AG08396 (cell line): ENCODE measurements around the gene HTT.
A peak's percentile ranks its signal among the peaks of the same experiment; 100 is the strongest.
"Not testable (repeated sequence)": the region's sequence is repeated elsewhere in the genome, so short reads cannot be mapped to it uniquely, and the experiment has no call there.

Experiments
- DNase-seq: peaks from one replicate; pipeline ENCODE4 v3.0.0; 2012; ENCODE audit warnings: low spot score, mixed read lengths

Gene HTT

DNA sequence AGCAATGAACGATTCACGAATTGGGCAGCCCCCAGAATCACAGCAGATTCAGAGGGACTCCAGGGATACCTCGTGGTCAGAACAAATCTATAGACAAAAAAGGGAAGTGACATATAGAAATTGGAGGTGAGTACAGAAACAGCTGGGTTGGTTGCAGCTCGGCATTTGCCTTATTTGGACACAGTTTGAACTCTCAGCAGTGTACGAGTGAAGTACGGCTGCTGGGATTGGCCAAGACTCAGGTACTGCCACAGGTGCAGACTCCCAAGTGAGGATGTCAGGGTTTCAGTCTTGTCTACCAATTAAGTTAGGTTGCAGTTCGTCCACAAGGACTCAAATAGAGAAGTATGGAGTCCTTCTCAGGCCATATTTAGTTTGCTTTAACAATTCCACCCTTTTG is 28.3 kb upstream of the HTT start:
- no peak for DNase-seq

DNA sequence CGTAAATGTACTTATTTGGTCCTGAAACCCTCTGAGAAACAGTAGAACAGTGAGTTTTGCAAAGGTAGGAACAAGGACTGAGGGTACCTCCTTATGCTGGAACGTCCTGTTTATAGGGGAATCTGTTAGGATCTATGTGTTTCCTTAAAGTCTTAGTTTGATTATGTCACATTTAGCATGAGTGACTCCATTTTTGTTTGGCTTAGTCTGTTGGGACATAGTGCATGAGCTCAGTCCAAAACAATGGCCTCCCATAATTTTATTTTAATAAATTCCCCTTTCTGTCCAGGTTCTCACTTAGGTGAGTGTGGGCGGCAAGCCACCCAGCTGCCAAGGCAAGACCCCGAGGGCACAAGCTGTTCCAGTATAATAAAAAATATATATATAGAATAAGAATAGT is 27.9 kb upstream of the HTT start:
- DNase-seq = no peak

- no peak for DNase-seq
Observed at GRCh38 chr4:3047464-3048286, 26.8 kb upstream of the HTT start.

GRCh38 chr4:3051141-3051897 is 23.2 kb upstream of the HTT start:
- DNase-seq = not testable (repeated sequence)

- DNase-seq = no peak
Observed at GRCh38 chr4:3054169-3054759, 20.2 kb upstream of the HTT start.

DNA sequence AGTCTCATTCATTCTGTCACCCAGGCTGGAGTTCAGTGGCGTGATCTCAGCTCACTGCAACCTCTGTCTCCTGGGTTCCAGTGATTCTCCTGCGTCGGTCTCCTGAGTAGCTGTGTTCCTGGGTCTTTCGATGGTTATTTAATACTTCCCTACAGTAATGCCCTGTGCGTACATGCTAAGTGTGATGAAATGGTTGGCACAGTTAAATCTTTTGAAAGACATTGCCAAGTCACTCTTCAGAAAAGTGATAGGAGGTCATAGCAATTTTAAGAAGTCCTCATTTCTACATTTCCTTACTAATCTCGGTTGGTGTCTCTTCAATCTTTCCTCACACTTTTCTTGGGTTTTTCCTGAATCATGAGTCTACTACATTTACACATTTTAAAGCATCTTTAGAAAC is 14.5 kb upstream of the HTT start:
- DNase-seq = no peak

- DNase-seq = no peak
Observed at GRCh38 chr4:3060946-3061345, 13.5 kb upstream of the HTT start.

DNA sequence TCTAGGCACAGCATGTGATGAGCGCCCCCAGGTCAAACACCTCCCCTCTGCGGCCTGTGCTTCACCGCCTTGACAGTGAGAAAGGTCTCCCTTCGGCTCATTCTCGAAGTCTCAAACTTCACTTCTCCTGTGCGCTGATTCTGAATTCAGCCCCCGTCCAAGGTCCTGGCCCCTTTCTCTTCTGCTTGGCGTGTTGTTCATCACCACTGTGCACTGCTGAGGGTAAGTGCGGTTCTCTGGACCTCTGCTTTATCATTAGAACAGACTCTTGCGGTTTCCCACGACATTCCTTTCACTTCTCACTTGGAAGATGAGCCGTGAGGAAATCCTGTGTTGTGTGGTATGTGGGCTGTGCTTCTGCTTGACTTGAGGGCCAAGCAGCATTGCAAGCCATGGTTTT is 12.0 kb upstream of the HTT start:
- DNase-seq = peak; percentile 42

- DNase-seq = no peak
Observed at GRCh38 chr4:3065551-3065950, 8.9 kb upstream of the HTT start.

GRCh38 chr4:3066836-3067400 is 7.6 kb upstream of the HTT start:
- DNase-seq = no peak

GRCh38 chr4:3067473-3068001 is 6.9 kb upstream of the HTT start:
- no peak for DNase-seq

DNA sequence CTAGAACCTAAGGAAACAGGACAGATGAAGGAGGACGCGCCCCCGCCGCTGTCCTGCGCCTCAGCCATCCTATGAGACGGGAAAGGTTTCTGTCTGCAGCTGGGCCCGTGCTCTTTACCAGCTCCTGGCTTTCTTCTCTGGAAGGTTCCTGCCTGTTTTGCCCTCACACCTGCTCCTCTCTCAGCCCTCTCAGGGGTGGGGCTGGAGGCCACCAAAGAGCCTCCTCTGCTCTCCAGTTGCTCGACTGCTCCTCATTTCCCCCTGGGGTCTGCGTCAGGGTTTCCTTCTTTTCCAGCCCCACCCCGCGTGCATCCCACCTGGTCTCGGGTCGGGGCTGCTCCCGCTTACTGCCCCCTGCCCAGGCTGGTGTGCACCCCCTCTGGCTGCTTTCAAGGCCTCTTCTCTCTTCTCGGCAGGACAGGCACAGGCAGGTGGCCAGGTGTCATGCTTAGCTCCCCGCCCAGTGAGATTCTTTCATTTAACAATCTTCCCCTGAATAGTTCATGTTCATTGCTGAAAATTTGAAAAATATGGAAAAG is 4.8 kb upstream of the HTT start:
- DNase-seq = no peak

DNA sequence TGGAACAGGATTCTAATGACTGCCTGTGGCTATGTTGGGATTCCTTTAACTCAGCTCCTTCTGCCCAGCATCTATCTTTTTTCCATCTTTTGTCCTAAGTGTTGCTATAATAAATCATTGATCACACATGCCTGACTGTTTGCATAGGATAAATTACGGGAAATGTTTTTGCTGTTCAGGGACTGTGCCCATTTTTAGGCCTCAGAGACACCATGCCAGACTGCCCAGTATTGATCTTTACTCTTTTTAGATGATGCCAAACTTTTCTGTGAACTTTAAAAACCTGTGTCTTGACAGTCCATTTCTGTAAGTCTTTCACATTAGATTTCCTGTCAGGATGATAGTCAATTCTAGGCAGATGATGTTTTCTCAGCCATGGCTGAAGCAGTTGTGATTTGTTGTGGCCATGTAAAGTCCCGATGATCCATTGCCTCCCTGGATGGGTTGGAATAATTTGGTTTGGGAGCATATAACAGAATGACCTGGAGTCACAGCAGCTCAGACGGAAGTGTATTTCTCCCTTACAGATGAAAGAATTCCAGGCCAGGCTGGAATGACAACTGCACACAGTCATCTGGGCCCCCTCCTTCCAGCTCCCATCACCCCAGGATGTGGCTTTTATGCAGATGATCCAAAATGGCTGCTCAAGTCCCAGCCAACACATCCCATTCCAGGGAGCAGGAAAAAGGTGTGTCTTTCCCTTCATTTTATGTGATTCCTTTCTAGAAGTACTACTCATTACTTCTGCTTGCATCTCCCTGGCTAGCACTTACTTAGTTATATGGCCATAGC is 3.6 kb upstream of the HTT start:
- DNase-seq = peak; percentile 32

DNA sequence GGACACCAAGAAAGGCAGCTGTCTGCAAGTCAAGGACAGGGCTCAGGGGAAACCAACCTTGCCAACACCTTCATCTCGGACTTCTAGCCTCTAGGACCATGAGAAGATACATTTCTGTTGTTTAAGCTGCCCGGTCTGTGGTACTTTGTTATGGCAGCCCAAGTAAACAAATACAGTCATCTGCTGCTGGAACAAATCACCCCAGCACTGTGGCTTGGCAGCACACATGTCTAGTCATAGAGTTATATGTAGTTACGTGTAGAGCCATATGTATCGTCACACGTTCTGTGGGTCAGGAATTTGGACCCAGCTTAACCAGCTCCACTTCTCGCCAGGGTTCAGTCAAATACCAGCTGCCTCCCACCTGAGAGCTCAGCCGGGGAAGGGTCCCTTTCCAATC is 2.7 kb upstream of the HTT start:
- DNase-seq = peak; percentile 23

- DNase-seq = no peak
Observed at GRCh38 chr4:3073158-3074077, 1.1 kb upstream of the HTT start.

GRCh38 chr4:3074846-3075651 is 568 bp downstream of the HTT start:
- DNase-seq = peak; percentile 73

DNA sequence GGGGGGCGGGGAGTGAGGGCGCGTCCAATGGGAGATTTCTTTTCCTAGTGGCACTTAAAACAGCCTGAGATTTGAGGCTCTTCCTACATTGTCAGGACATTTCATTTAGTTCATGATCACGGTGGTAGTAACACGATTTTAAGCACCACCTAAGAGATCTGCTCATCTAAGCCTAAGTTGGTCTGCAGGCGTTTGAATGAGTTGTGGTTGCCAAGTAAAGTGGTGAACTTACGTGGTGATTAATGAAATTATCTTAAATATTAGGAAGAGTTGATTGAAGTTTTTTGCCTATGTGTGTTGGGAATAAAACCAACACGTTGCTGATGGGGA is 1.1 kb downstream of the HTT start:
- no peak for DNase-seq

- no peak for DNase-seq
Observed at GRCh38 chr4:3077796-3078195, 3.3 kb downstream of the HTT start.

DNA sequence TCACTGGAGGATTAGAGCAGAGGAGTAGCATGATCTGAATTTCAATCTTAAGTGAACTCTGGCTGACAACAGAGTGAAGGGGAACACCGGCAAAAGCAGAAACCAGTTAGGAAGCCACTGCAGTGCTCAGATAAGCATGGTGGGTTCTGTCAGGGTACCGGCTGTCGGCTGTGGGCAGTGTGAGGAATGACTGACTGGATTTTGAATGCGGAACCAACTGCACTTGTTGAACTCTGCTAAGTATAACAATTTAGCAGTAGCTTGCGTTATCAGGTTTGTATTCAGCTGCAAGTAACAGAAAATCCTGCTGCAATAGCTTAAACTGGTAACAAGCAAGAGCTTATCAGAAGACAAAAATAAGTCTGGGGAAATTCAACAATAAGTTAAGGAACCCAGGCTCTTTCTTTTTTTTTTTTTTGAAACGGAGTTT is 5.2 kb downstream of the HTT start:
- DNase-seq = no peak
